Measurements from ENCODE around the gene KRT85.

The KRT85 gene

DNA sequence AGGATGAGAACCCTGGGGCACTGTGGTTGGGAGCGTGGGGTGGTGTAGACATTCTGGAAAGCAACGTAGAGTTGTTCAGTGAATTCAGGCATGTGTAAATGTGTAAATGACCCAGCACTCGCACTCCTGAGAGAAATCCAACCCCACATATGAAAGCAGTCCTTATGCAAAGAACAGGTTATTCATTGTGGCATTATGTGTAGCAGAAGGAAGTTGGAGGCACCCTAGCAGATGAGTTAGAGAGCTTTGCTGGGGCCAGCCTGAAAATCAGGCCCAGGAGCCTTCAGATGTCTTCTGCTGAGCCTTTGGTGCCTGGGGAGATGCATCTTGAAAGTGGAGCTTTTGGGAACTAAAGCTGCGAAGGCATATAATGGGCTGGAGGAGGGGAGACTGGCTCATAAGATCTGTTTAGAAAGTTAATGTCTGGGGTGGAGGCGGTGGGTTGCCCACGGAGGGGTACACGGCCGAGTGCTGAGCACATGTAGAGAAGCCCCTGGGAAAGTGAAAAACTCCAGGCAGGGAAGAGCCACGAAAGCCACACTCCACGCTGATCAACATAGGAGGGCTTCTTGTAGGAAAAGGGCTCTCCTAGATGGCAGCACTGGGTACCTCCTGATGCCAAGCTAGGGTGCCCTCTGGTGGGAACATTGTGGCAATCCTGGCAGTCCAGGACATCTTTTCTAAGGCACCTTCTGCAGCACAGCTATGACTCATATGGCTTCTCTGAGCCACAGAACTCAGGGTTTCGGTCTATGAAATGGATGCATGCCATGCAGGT, 40.0 kb downstream of the KRT85 start:
- H3K4me3 ChIP-seq (ENCODE audit: low read length): no peak overlapping the region
- peak; percentile 85 for DNase-seq (ENCODE audit: low read depth)
- TF ChIP-seq, protein P1, sequence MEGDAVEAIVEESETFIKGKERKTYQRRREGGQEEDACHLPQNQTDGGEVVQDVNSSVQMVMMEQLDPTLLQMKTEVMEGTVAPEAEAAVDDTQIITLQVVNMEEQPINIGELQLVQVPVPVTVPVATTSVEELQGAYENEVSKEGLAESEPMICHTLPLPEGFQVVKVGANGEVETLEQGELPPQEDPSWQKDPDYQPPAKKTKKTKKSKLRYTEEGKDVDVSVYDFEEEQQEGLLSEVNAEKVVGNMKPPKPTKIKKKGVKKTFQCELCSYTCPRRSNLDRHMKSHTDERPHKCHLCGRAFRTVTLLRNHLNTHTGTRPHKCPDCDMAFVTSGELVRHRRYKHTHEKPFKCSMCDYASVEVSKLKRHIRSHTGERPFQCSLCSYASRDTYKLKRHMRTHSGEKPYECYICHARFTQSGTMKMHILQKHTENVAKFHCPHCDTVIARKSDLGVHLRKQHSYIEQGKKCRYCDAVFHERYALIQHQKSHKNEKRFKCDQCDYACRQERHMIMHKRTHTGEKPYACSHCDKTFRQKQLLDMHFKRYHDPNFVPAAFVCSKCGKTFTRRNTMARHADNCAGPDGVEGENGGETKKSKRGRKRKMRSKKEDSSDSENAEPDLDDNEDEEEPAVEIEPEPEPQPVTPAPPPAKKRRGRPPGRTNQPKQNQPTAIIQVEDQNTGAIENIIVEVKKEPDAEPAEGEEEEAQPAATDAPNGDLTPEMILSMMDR (conservative IDR thresholded peaks at IDR 0.05; ENCODE audit: low read depth, low read length): peak; percentile 100

GRCh38 chr12:52324153-52324444, 43.2 kb downstream of the KRT85 start:
- TF ChIP-seq, protein P1 (conservative IDR thresholded peaks at IDR 0.05; ENCODE audit: low read depth, low read length): no peak
- no peak for DNase-seq (ENCODE audit: low read depth)
- no peak overlapping the region for H3K4me3 ChIP-seq (ENCODE audit: low read length)

DNA sequence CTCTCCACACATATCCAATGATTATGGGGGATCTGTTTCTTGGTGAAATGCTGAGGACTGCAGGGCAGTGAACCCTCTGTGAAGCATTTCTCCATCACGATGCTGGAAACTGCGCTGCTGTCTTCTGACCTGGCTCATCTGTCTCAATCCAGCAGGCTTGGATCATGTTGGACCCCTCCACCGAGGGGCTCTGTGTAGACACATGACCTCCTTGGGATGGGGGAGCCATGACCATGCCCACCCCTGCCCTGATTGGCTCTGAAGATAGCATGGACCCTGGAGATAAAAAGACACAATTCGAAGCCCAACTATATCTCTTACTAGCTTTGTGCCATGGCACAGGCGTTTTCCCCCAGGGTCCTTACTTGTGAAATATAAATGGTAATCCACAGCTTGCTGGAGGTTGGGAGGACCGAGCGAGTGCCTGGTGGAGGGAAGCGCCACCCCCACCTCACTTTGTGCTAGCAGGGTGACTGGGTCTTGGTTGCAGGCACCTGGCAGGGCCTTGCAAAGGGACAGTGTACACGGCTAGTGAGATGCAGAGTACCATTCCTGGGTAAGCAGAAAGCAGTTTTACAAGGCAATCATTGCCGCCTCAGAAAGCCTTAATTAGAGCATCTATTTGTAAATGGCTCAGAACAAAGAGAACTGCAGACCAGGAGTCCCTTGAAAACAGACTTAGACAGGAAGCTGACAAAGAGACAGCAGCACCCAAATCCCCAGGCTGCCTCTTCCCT, 43.7 kb downstream of the KRT85 start:
- no peak for DNase-seq (ENCODE audit: low read depth)
- TF ChIP-seq, protein P1 (conservative IDR thresholded peaks at IDR 0.05; ENCODE audit: low read depth, low read length): no peak

GRCh38 chr12:52323001-52323400, 44.3 kb downstream of the KRT85 start:
- no peak for DNase-seq (ENCODE audit: low read depth)
- no peak overlapping the region for H3K4me3 ChIP-seq (ENCODE audit: low read length)
- TF ChIP-seq, protein P1 (conservative IDR thresholded peaks at IDR 0.05; ENCODE audit: low read depth, low read length): no peak

More for the DNA sequence above, 43.7 kb downstream of the KRT85 start:
- H3K4me3 ChIP-seq (ENCODE audit: low read length): no peak overlapping the region

GRCh38 chr12:52322069-52322468, 45.2 kb downstream of the KRT85 start:
- TF ChIP-seq, protein P1 (conservative IDR thresholded peaks at IDR 0.05; ENCODE audit: low read depth, low read length): no peak
- H3K4me3 ChIP-seq (ENCODE audit: low read length): no peak overlapping the region
- DNase-seq (ENCODE audit: low read depth): no peak

GRCh38 chr12:52321418-52321817, 45.9 kb downstream of the KRT85 start:
- no peak for DNase-seq (ENCODE audit: low read depth)
- TF ChIP-seq, protein P1 (conservative IDR thresholded peaks at IDR 0.05; ENCODE audit: low read depth, low read length): no peak
- H3K4me3 ChIP-seq (ENCODE audit: low read length): no peak overlapping the region
